CD4-positive, alpha-beta T cell (primary cell): ENCODE data around the gene SLC9A8. TPM values are rescaled to one million over a fixed set of nuclear protein-coding genes. Genes with fewer than 3 reads are reported as not detected.
A peak's percentile ranks its signal among the peaks of the same experiment; 100 is the strongest.

ENCODE experiments used
- ATAC-seq: fragments of 200-7000 bp; cut with Tn5 transposase; one replicate; pipeline ENCODE4 v1.10.0; 2022; ENCODE audit warnings: mild to moderate bottlenecking; ENCODE audit not compliant: poor library complexity
- CTCF ChIA-PET: fragments of 350-600 bp; sonication (Branson Sonifier 250); formaldehyde crosslinking; loops from one replicate; lab custom pipeline; 2021; ENCODE audit warnings: antibody characterized with exemption, inconsistent platforms; lab: Charles Lee
- POLR2A ChIA-PET: fragments of 350-600 bp; sonication (Branson Sonifier 250); formaldehyde crosslinking; loops from one replicate; lab custom pipeline; 2021; ENCODE audit warnings: antibody characterized with exemption, inconsistent platforms; lab: Charles Lee
- DNase-seq, 14 experiments: peaks; one replicate each; pipeline ENCODE4 v3.0.0-alpha.2; 2013 to 2020; ENCODE audit warnings: mixed read lengths in 2 of 14
- H3K27ac ChIP-seq, 2 donors: one replicate each; pipeline versions ENCODE4 v1.5.1 to v1.7.0; 2013; ENCODE audit warnings: low read length in 2 of 2, low read depth in 1 of 2, mild to moderate bottlenecking in 1 of 2
- H3K27me3 ChIP-seq, 2 experiments: 1 replicate in 1 of 2; 2 replicates in 1 of 2; pipeline versions ENCODE4 v1.6.1 to v1.7.0; 2013; ENCODE audit warnings: low read length in 2 of 2, control low read depth in 1 of 2, mild to moderate bottlenecking in 1 of 2, moderate library complexity in 1 of 2; ENCODE audit not compliant: insufficient read depth in 2 of 2, control insufficient read depth in 1 of 2
- H3K36me3 ChIP-seq: one replicate; pipeline ENCODE4 v1.6.1; 2013; ENCODE audit warnings: low read length, control low read depth; ENCODE audit not compliant: insufficient read depth
- H3K4me1 ChIP-seq: one replicate; pipeline ENCODE4 v1.6.1; 2013; ENCODE audit warnings: low read length, control low read depth; ENCODE audit not compliant: insufficient read depth
- H3K4me3 ChIP-seq: one replicate; pipeline ENCODE4 v1.5.1; 2013; ENCODE audit warnings: mild to moderate bottlenecking, low read length, moderate library complexity
- H3K9me3 ChIP-seq, 2 experiments: 1 replicate in 1 of 2; 2 replicates in 1 of 2; pipeline versions ENCODE4 v1.6.1 to v1.7.0; 2013; ENCODE audit warnings: low read length in 2 of 2, mild to moderate bottlenecking in 2 of 2, control low read depth in 1 of 2, moderate library complexity in 1 of 2; ENCODE audit not compliant: control insufficient read depth in 1 of 2, insufficient read depth in 1 of 2
- H3K27ac Mint-ChIP-seq: one replicate; pipeline ENCODE4 v1.8.0; 2020; ENCODE audit warnings: mixed read lengths
- H3K27me3 Mint-ChIP-seq: one replicate; pipeline ENCODE4 v1.8.0; 2021; ENCODE audit warnings: mixed read lengths
- H3K36me3 Mint-ChIP-seq: one replicate; pipeline ENCODE4 v1.8.0; 2021; ENCODE audit warnings: low read depth, mixed read lengths
- H3K4me1 Mint-ChIP-seq: one replicate; pipeline ENCODE4 v1.8.0; 2021; ENCODE audit warnings: low read depth, mixed read lengths
- H3K4me3 Mint-ChIP-seq: one replicate; pipeline ENCODE4 v1.8.0; 2020; ENCODE audit warnings: mild to moderate bottlenecking, mixed read lengths
- H3K9me3 Mint-ChIP-seq: one replicate; pipeline ENCODE4 v1.8.0; 2020; ENCODE audit warnings: mixed read lengths
- CTCF ChIP-seq: fragments of 200-600 bp; IDR thresholded peaks from one replicate; pipeline ENCODE4 v1.8.0; 2022; ENCODE audit warnings: antibody characterized with exemption, mild to moderate bottlenecking
- intact Hi-C, 2 experiments: fragments of 100-400 bp; cut with DNase I in 1 of 2; cut with micrococcal nuclease in 1 of 2; formaldehyde crosslinking; loops; one replicate each; pipeline versions ENCODE4 v1.15.1 to v1.9.0; 2023 to 2025; cut with DNase I, micrococcal nuclease
- total RNA-seq, 174 experiments: library from RNA in 2 of 174; stranded (reverse) in 2 of 174; gene quantifications; one replicate each; pipeline ENCODE4 v1.2.3 and lab custom pipeline; 2021 to 2026

Gene SLC9A8
- total RNA-seq, 2 experiments from 2014 or later: 29.5 to 30.2 TPM

GRCh38 chr20:49888212-49889000, 75.8 kb downstream of the SLC9A8 start:
- intact Hi-C loops: loop anchor here (1.0 to 2.0 kb wide), 3 partner anchors 40 to 554 kb away; no protein-coding TSS in a partner anchor
- H3K4me1 Mint-ChIP-seq: peaks cover 4% of the 10 kb centered on the region
- Histone ChIP-seq H3K27me3 (no peaks in the 10 kb centered on the region), H3K4me3 (no peak overlapping the region), H3K27ac (no peak overlapping the region), H3K4me1 (peaks cover 8% of the 10 kb centered on the region), H3K9me3 (no peaks in the 10 kb centered on the region), H3K36me3 (peaks cover 45% of the 10 kb centered on the region)
- CTCF ChIA-PET: interaction anchor here (1.0 to 1.7 kb wide), 6 partner anchors 8 to 347 kb away, joined by 3 to 5 read pairs (median 4); no protein-coding TSS in a partner anchor
- POLR2A ChIA-PET: interaction anchor here (0.6 kb wide), 1 partner anchor 71 kb away, joined by 3 read pairs; no protein-coding TSS in a partner anchor
- peaks cover 51% of the 10 kb centered on the region for H3K36me3 Mint-ChIP-seq
- no peaks in the 10 kb centered on the region for H3K9me3 Mint-ChIP-seq
- H3K27ac Mint-ChIP-seq: peak overlapping the region; percentile 18
- no peaks in the 10 kb centered on the region for H3K27me3 Mint-ChIP-seq
- peak; percentile 67 for TF ChIP-seq CTCF
- no peak overlapping the region for H3K4me3 Mint-ChIP-seq
- peak; percentile 69 for ATAC-seq
- DNase-seq: peak in 13 of 14 experiments; percentile 19 to 73 (median 44)

- ChIA-PET CTCF (interaction anchor here (1.0 to 1.7 kb wide), 6 partner anchors 8 to 348 kb away, joined by 3 to 5 read pairs (median 4); no protein-coding TSS in a partner anchor), POLR2A (interaction anchor here (0.6 kb wide), 1 partner anchor 71 kb away, joined by 3 read pairs; no protein-coding TSS in a partner anchor)
- H3K27ac Mint-ChIP-seq: no peak overlapping the region
- peaks cover 14% of the 10 kb centered on the region for H3K4me1 ChIP-seq
- no peak overlapping the region for H3K4me3 ChIP-seq
- H3K36me3 Mint-ChIP-seq: peaks cover 46% of the 10 kb centered on the region
- H3K9me3 ChIP-seq: no peaks in the 10 kb centered on the region
- H3K27me3 ChIP-seq: no peaks in the 10 kb centered on the region
- H3K4me1 Mint-ChIP-seq: peaks cover 11% of the 10 kb centered on the region
- peaks cover 38% of the 10 kb centered on the region for H3K36me3 ChIP-seq
- no peak for ATAC-seq
- H3K9me3 Mint-ChIP-seq: no peaks in the 10 kb centered on the region
- H3K4me3 Mint-ChIP-seq: no peak overlapping the region
- intact Hi-C loops: loop anchor here in 1 of 2 experiments (2.0 kb wide), 1 partner anchor 554 kb away; no protein-coding TSS in a partner anchor
- no peaks in the 10 kb centered on the region for H3K27me3 Mint-ChIP-seq
- TF ChIP-seq CTCF: peak; percentile 5
- no peak overlapping the region for H3K27ac ChIP-seq
- no peak for DNase-seq
These were observed 76.6 kb downstream of the SLC9A8 start for GRCh38 chr20:49889001-49889934.

- H3K9me3 ChIP-seq: no peaks in the 10 kb centered on the region
- peaks cover 16% of the 10 kb centered on the region for H3K4me1 ChIP-seq
- Mint-ChIP-seq H3K27ac (no peak overlapping the region), H3K27me3 (no peaks in the 10 kb centered on the region), H3K36me3 (peaks cover 42% of the 10 kb centered on the region), H3K4me3 (no peak overlapping the region), H3K9me3 (no peaks in the 10 kb centered on the region), H3K4me1 (peaks cover 13% of the 10 kb centered on the region)
- no peaks in the 10 kb centered on the region for H3K27me3 ChIP-seq
- ATAC-seq (peak; percentile 35), DNase-seq (peak in 4 of 14 experiments; percentile 13 to 50 (median 28))
- peaks cover 32% of the 10 kb centered on the region for H3K36me3 ChIP-seq
- peak; percentile 24 for TF ChIP-seq CTCF
- no peak overlapping the region for H3K27ac ChIP-seq
- ChIA-PET POLR2A (no interaction called here), CTCF (interaction anchor here (0.9 kb wide), 1 partner anchor 278 kb away, joined by 3 read pairs; no protein-coding TSS in a partner anchor)
- H3K4me3 ChIP-seq: no peak overlapping the region
- intact Hi-C loops: loop anchor here in 1 of 2 experiments (2.0 kb wide), 1 partner anchor 555 kb away; no protein-coding TSS in a partner anchor
These were observed 77.3 kb downstream of the SLC9A8 start for GRCh38 chr20:49889935-49890333.
